Right cardiac atrium (tissue), 5 donors: ENCODE results near the gene DNAJC27. TPM values are rescaled to one million over a fixed set of nuclear protein-coding genes. Genes with fewer than 3 reads are reported as not detected.

ENCODE experiments used
- ATAC-seq, 2 donors: fragments of 200-7000 bp; cut with Tn5 transposase; one replicate each; pipeline versions ENCODE4 v1.8.0 to v1.9.1; 2020; ENCODE audit warnings: moderate library complexity in 2 of 2, mild to moderate bottlenecking in 1 of 2
- DNase-seq, 3 donors: peaks; one replicate each; pipeline ENCODE4 v3.0.0-alpha.2; 2020
- H3K27ac ChIP-seq: one replicate; pipeline ENCODE4 v1.5.1; 2013; ENCODE audit warnings: mild to moderate bottlenecking, low read length, control low read depth, moderate library complexity
- H3K27me3 ChIP-seq: one replicate; pipeline ENCODE4 v1.6.1; 2013; ENCODE audit not compliant: control insufficient read depth, insufficient read depth
- H3K4me1 ChIP-seq: one replicate; pipeline ENCODE4 v1.6.1; 2013; ENCODE audit warnings: low read length; ENCODE audit not compliant: control insufficient read depth, insufficient read depth
- H3K4me3 ChIP-seq: one replicate; pipeline ENCODE4 v1.5.1; 2013; ENCODE audit warnings: low read length, control low read depth
- H3K9me3 ChIP-seq: one replicate; pipeline ENCODE4 v1.6.1; 2013; ENCODE audit warnings: low read length; ENCODE audit not compliant: control insufficient read depth
- WGBS: extraction: QIAGEN DNeasy Blood & Tissue Kit; methylation state at CpG from one replicate; pipeline ENCODE4 v1.1.7; 2013; 5-methylcytosine and 5-hydroxymethylcytosine counted together
- intact Hi-C, 4 donors: fragments of 100-400 bp; cut with DNase I; formaldehyde crosslinking; loops; one replicate each; pipeline versions ENCODE4 v1.11.0 to v1.14.0; 2022 to 2023
- polyA plus RNA-seq: library from polyadenylated mRNA; stranded (reverse); fragments of 200-250 nt; gene quantifications from one replicate; pipeline ENCODE4 v1.2.3, GENCODE V29; 2013
- total RNA-seq, 4 donors: library from RNA; stranded (reverse); fragmentation: NEBNext Ultra II Directional; extraction: Animal tissue kit (Norgen Biotek cat#: 25700); gene quantifications; one replicate each; pipeline ENCODE4 v1.2.1, GENCODE V29; 2021
- donor health status: healthy with polysubstance abuse.
- donor health status: DM: no; HTN: yes; CAD: no.
- donor health status: DM: no; HTN: no; CAD: no.
- donor health status: DM: no; HTN: yes; CAD: no; lungs with severe emphysema.
- donor health status: DM: yes; HTN: yes; CAD: no.

DNAJC27 gene
- total and polyA plus RNA-seq, 5 donors = 4.1 to 10.4 (median 8.9) TPM

DNA sequence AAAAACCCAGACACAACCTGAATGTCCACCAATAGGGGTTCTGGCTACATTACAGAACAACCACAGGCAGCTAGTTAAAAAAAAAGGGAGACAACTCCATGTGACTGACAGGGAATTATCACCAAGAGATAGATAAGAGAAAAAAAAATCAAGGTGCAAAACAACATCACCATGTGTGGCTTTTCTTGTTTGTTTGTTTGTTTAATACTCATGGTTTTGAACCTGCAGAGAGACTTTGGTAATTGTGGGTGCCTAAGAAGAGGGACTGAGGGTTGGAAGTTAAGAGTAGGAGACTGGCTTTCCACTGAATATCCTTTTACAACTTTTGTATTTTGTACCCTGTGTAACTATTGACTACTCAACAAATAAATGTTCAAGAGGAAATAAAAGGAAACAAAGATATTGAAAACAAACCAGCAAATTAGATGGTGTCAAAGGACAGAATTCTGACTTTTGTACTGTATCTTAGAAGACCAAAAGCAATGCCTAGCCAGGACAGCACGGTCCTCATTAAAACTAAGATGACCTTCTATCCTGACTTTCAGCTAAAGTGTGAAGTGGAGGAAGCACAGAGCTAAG lies 22.5 kb upstream of the DNAJC27 start:
- H3K27me3 ChIP-seq = no peaks in the 10 kb centered on the region
- H3K4me3 ChIP-seq = no peak overlapping the region
- no peak overlapping the region for H3K27ac ChIP-seq
- 48% methylated on average over 1 of the region's 1 CpG for WGBS
- no peak for ATAC-seq
- no peaks in the 10 kb centered on the region for H3K9me3 ChIP-seq
- intact Hi-C loops = no loop called here
- peaks cover 4% of the 10 kb centered on the region for H3K4me1 ChIP-seq
- DNase-seq = no peak

DNA sequence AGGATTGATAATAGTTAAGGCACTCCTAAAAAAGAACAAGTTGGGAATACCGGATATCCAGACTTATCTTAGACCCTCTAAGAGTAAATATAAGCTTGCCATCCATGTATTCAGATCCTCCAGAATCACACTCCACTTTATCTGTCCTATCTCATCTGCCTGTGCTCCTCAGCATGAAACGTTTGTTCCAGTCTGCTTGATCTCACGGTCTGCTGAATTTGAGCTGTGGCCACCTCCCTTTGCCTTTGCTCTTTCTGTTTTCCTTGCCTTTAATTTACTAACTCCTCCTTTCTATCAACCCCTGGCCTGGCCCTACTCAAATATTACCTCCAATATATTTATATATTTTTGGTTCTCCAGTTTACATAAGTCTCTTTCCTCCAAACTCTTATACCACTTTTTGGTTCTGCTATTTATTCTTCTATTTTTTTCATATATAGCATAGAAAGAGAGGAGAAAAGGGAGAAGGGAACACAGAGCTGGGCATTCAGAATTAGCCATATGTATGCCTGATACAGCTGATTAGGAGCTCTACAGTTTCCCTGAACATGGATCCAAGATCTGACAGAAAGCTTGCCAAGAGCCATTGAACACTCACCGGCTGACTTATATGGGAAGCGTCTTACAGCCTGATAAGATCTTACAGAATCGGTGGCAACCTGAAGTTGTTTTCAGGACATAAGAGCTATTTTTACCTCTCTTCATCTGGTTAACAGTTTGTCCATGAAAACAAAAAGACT lies 21.8 kb upstream of the DNAJC27 start:
- H3K4me3 ChIP-seq = no peak overlapping the region
- H3K27me3 ChIP-seq = no peaks in the 10 kb centered on the region
- H3K4me1 ChIP-seq = peaks cover 4% of the 10 kb centered on the region
- 25% methylated on average over 6 of the region's 6 CpGs for WGBS
- no peaks in the 10 kb centered on the region for H3K9me3 ChIP-seq
- DNase-seq (no peak), ATAC-seq (no peak)
- H3K27ac ChIP-seq = no peak overlapping the region
- intact Hi-C loops = no loop called here

DNA sequence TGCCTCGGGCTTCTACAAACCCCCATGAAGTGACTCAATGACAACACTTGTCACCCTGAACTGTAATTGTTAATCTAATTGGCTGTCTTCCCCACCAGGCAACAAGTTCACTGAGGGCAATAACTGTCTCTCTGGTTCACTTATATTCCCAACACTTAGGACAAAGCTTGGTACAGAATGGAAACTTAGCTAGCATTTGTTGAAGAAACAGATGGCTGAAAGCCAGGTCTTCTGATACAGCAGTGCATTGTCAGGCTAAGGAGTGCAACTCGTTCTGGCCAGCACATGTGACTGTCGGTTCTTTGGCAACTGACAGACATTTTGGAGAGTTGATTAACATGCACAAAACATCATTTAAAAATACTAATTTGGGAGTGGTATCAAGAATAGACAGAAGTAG lies 14.6 kb upstream of the DNAJC27 start:
- Histone ChIP-seq H3K27me3 (no peaks in the 10 kb centered on the region), H3K9me3 (no peaks in the 10 kb centered on the region), H3K4me3 (no peak overlapping the region), H3K4me1 (no peaks in the 10 kb centered on the region), H3K27ac (peak overlapping the region; percentile 39)
- 12% methylated on average over 3 of the region's 3 CpGs for WGBS
- intact Hi-C loops = no loop called here
- ATAC-seq = peak; percentile 80 to 86
- no peak for DNase-seq

DNA sequence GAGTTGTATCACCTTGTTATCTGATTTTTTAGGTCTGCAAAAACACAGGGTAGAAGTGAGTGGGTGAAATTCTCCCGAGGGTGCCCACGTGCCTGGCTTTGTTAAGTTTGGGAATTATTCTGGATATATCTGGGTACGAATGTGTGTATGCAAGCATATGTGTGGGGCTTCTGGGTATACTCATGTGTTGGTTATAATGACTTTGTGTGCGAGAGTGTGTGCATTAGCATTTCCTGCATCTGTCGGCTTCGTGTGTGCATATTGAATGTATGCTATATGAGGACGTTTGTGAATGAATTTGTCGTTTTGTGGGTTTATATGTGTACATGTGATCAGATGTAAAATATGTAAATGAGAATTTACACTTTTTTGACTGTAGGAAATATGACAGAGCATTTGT lies 13.8 kb upstream of the DNAJC27 start:
- peak overlapping the region; percentile 34 for H3K27ac ChIP-seq

DNA sequence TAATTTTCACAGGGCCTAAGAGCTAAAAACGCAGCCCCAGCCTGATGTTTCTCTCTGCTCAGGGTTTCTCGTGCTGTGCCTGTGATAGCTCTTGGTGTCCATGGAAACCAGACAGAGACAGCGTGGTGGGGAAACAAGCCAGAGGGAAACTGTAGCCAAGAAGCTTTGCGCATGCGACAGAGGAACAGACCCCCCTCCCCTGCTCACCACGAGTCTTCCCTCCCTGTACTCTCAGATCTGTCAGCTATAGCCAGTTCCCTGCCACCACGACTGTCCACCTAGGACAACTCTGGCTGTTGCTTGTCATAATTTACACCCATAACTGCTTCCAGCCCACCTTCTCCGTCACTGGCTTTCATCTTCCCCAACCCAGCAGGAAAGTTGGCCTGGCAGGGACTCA lies 13.2 kb upstream of the DNAJC27 start:
- intact Hi-C loops = loop anchor here in 1 of 4 donors (5.0 kb wide), 1 partner anchor 142 kb away; no protein-coding TSS in a partner anchor
- ATAC-seq (peak; percentile 90 to 91), DNase-seq (peak; percentile 56 to 89 (median 82))
- H3K27me3 ChIP-seq = no peaks in the 10 kb centered on the region
- H3K4me1 ChIP-seq = no peaks in the 10 kb centered on the region
- WGBS = 7% methylated on average over 8 of the region's 8 CpGs
- no peak overlapping the region for H3K4me3 ChIP-seq
- peak overlapping the region; percentile 83 for H3K27ac ChIP-seq
- no peaks in the 10 kb centered on the region for H3K9me3 ChIP-seq

More for the DNA sequence above, 13.8 kb upstream of the DNAJC27 start:
- WGBS = 72% methylated on average over 8 of the region's 8 CpGs
- intact Hi-C loops = no loop called here
- Histone ChIP-seq H3K4me1 (no peaks in the 10 kb centered on the region), H3K9me3 (no peaks in the 10 kb centered on the region), H3K4me3 (no peak overlapping the region), H3K27me3 (no peaks in the 10 kb centered on the region)
- ATAC-seq (no peak), DNase-seq (no peak)

DNA sequence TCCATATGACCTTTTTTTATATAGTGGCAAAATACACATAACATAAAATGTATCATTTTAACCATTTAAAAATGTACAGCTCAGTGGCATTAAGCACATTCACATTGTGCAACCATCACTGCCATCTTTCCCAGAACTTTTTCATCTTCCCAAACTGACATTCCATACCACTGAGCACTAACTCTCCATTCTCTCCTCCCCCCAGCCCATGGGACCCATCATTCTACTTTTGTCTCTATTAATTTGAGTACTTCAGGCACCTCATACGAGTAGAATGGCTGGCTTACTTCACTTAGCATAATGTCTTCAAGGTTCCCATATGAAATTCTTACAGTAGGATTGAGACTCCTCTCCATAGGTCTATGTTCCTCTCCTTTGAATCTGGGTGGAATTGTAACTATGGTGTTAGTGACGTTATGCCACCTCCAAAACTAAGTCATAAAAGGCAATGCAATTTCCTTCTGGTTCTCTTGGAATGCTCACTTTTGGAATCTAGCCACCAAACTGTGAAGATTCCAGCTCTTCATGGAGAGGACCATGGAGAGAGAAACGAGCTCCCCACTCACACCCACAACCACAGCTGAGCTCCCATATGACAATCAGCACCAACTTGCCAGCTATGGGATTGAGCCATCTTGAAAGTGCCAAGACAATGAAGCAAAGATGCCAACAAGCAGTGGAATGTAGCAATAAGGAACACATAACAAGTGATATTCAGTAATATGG lies 9.8 kb upstream of the DNAJC27 start:
- no peak overlapping the region for H3K27ac ChIP-seq
- ATAC-seq (no peak), DNase-seq (no peak)
- H3K27me3 ChIP-seq = no peaks in the 10 kb centered on the region
- no peak overlapping the region for H3K4me3 ChIP-seq
- no peaks in the 10 kb centered on the region for H3K9me3 ChIP-seq
- intact Hi-C loops = loop anchor here in 1 of 4 donors (5.0 kb wide), 1 partner anchor 146 kb away; no protein-coding TSS in a partner anchor
- WGBS = 48% methylated on average over 3 of the region's 3 CpGs
- H3K4me1 ChIP-seq = no peaks in the 10 kb centered on the region

DNA sequence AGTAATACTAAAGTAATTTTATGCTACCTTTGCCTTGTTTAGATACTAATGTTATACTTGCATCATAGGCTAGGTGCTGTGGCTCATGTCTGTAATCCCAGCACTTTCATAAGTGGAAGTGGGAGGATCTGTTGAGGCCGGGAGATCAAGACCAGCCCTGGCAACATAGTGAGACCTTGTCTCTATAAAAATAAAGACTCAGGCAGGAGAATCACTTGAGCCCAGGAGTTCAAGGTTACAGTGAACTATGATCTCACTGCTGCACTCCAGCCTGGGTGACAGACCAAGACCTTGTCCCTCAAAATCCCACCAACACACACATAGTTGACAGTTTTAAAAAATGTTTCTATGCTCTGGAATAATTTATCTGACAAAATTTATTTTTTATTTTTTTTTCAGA lies 6.9 kb upstream of the DNAJC27 start:
- no peak overlapping the region for H3K27ac ChIP-seq
- no peaks in the 10 kb centered on the region for H3K4me1 ChIP-seq
- no peaks in the 10 kb centered on the region for H3K9me3 ChIP-seq
- DNase-seq (no peak), ATAC-seq (no peak)
- H3K4me3 ChIP-seq = no peak overlapping the region
- intact Hi-C loops = loop anchor here in 3 of 4 donors (5.0 to 10.0 kb wide), 3 partner anchors 149 to 216 kb away; no protein-coding TSS in a partner anchor
- WGBS = 69% methylated on average over 1 of the region's 1 CpG
- no peaks in the 10 kb centered on the region for H3K27me3 ChIP-seq

DNA sequence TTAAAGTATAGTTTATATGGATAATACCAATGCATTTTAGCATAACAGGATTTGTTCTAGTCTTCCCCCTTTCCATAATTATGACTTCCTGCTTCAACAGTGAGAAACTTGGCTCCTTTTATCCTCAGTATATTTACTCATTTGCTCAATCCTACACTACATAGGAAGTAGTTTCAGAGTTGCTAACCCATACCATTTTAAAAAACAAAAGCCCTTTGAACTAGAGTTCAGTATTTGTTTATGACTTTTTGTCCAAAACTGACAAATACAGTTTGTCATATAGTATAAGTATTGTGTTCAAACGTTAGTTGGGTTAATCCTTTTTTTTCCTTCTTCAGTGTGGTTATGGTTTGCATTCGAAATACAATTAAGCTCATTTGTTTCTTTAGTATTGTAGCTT lies 5.9 kb upstream of the DNAJC27 start:
- Histone ChIP-seq H3K4me3 (no peak overlapping the region), H3K27ac (no peak overlapping the region), H3K9me3 (no peaks in the 10 kb centered on the region), H3K4me1 (no peaks in the 10 kb centered on the region), H3K27me3 (no peaks in the 10 kb centered on the region)
- DNase-seq (no peak), ATAC-seq (no peak)
- WGBS = 74% methylated on average over 2 of the region's 2 CpGs
- intact Hi-C loops = loop anchor here in 3 of 4 donors (5.0 to 10.0 kb wide), 3 partner anchors 150 to 217 kb away; no protein-coding TSS in a partner anchor

DNA sequence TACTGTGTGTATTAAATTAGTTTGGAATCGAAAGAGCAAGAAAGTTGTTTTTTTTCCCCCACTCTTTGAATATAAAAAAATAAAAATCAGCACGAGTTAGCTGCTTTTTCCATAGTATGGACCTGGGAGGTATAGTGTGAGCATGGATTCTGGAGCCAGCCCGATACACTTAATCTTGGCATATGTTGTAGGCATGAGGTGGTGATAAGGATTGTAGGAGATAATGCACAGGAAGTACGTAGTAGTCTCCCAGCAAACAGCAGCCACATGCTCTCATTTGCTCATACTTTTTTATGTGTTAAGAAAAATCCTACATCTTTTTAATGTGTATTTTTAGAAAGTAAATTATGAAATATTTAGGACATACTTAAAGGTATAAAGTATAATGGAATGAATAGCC lies 2.1 kb upstream of the DNAJC27 start:
- DNase-seq = no peak
- Histone ChIP-seq H3K9me3 (no peaks in the 10 kb centered on the region), H3K27ac (no peak overlapping the region), H3K4me1 (no peaks in the 10 kb centered on the region), H3K27me3 (no peaks in the 10 kb centered on the region), H3K4me3 (no peak overlapping the region)
- intact Hi-C loops = loop anchor here in 3 of 4 donors (2.0 to 10.0 kb wide), 3 partner anchors 68 to 221 kb away; partner anchors contain the start of gene EFR3B (in 1 of the 3)
- ATAC-seq = no peak
- 53% methylated on average over 4 of the region's 4 CpGs for WGBS

DNA sequence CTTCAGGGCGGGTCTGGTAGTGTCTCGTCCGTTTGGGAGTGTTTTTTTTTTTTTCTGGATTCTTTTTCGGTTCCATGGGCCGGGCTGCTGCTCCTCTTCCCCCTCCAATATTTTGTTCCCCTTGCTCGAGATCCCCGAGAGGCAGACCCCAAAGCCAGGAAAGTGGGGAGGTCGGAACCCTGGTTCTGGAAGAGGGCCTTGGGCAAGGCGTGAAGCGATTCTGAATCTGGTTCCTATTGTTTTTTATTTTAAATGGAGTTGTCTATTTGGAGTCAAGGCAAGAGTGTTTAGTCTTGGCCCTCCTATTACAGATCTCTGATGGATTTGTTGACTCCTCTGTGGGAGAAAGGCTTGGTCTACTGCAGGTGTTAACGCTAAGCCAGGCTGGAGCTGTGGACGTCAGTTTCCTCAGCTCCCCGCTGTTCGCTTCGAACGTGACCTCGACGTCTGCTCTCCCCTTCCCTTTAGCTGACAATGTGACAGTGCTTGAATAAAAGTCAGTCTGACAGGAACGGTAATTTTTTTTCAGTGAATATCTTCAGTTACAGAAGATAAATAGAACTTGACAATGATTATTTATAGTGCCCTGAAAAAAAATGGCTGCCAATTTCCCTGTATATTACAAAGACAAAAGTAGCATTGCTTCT lies 683 bp upstream of the DNAJC27 start:
- no peaks in the 10 kb centered on the region for H3K27me3 ChIP-seq
- no peaks in the 10 kb centered on the region for H3K9me3 ChIP-seq
- peak overlapping the region; percentile 87 for H3K4me3 ChIP-seq
- DNase-seq (peak; percentile 33 to 71 (median 64)), ATAC-seq (peak in 1 of 2 donors; percentile 2)
- intact Hi-C loops = loop anchor here in 2 of 4 donors (2.0 to 10.0 kb wide), 3 partner anchors 70 to 222 kb away; partner anchors contain the start of gene EFR3B (in 1 of the 2)
- no peaks in the 10 kb centered on the region for H3K4me1 ChIP-seq
- WGBS = under 1% methylated on average over 19 of the region's 19 CpGs
- H3K27ac ChIP-seq = peak overlapping the region; percentile 96
